Testis (tissue), 3 donors: ENCODE data around the gene CPNE4. TPM values are rescaled to one million over a fixed set of nuclear protein-coding genes. Genes with fewer than 3 reads are reported as not detected.
"Not testable (repeated sequence)": the region's sequence is repeated elsewhere in the genome, so short reads cannot be mapped to it uniquely, and the experiment has no call there.

Source experiments
- DNase-seq: peaks from one replicate; pipeline ENCODE4 v3.0.0-alpha.2; 2019
- H3K27ac ChIP-seq, 2 donors: fragments of 200-600 bp; sonication (generic); one replicate each; pipeline ENCODE4 v1.5.1; 2019
- H3K27me3 ChIP-seq: fragments of 200-600 bp; sonication (generic); one replicate; pipeline ENCODE4 v1.5.1; 2019
- H3K36me3 ChIP-seq: fragments of 200-600 bp; sonication (generic); one replicate; pipeline ENCODE4 v1.5.1; 2017; ENCODE audit warnings: low read depth; ENCODE audit errors: missing control alignments
- H3K4me1 ChIP-seq: fragments of 200-600 bp; sonication (generic); one replicate; pipeline ENCODE4 v1.5.1; 2019
- H3K4me3 ChIP-seq, 2 donors: fragments of 200-600 bp; sonication (generic); one replicate each; pipeline ENCODE4 v1.5.1; 2017 to 2019
- H3K9me3 ChIP-seq: fragments of 200-600 bp; sonication (generic); one replicate; pipeline ENCODE4 v1.5.1; 2017
- CTCF ChIP-seq, 3 experiments: fragments of 450-650 bp in 2 of 3; fragments of 200-600 bp in 1 of 3; sonication (generic) in 1 of 3; IDR thresholded peaks; one replicate each; pipeline ENCODE4 v1.5.1; 2016 to 2019; ENCODE audit warnings: antibody characterized with exemption in 3 of 3, mild to moderate bottlenecking in 2 of 3, moderate library complexity in 1 of 3
- POLR2A ChIP-seq: fragments of 450-650 bp; IDR thresholded peaks from one replicate; pipeline ENCODE4 v1.6.1; 2017; ENCODE audit warnings: antibody characterized with exemption, mild to moderate bottlenecking, moderate library complexity
- whole genome bisulfite sequencing, 2 donors: methylation state at CpG; one replicate each; pipeline ENCODE4 v1.1.5; 2018; 5-methylcytosine and 5-hydroxymethylcytosine counted together
- intact Hi-C: fragments of 100-400 bp; cut with DNase I; formaldehyde crosslinking; loops from one replicate; pipeline ENCODE4 v1.15.1; 2023; ENCODE audit warnings: low total_unique reads
- polyA plus RNA-seq: library from polyadenylated mRNA; stranded (reverse); fragments of 350-450 nt; fragmentation: Illumina TruSeq; extraction: RNeasy Lipid Tissue Mini Kit (QIAGEN cat#74804); gene quantifications from one replicate; pipeline ENCODE4 v1.2.3, GENCODE V29; 2014; ENCODE audit warnings: low read depth, low replicate concordance; ENCODE audit not compliant: insufficient read depth
- total RNA-seq, 2 donors: library from RNA; depleted of rRNA; stranded (reverse); fragments of >200 nt; gene quantifications; one replicate each; pipeline ENCODE4 v1.2.3, GENCODE V29; 2016

The CPNE4 gene
- total and polyA plus RNA-seq, 3 donors from 2014 or later = 2.4 to 8.4 (median 4.5) TPM

- H3K27me3 ChIP-seq = no peaks in the 10 kb centered on the region
These were observed 12.4 kb upstream of the CPNE4 start for GRCh38 chr3:132047209-132047608.

GRCh38 chr3:132044874-132045273, 10.1 kb upstream of the CPNE4 start:
- DNase-seq, H3K27ac ChIP-seq, intact Hi-C loops, H3K4me1 ChIP-seq, H3K9me3 ChIP-seq, H3K4me3 ChIP-seq, H3K36me3 ChIP-seq, H3K27me3 ChIP-seq: not testable (repeated sequence)
- WGBS, 2 donors = 64 to 66% methylated on average over 1 to 2 of the region's 2 CpGs

More at GRCh38 chr3:132047209-132047608, 12.4 kb upstream of the CPNE4 start:
- no peaks in the 10 kb centered on the region for H3K36me3 ChIP-seq
- no peak for DNase-seq
- H3K4me1 ChIP-seq = no peaks in the 10 kb centered on the region
- TF ChIP-seq CTCF (IDR thresholded peaks at IDR 0.05) = no peak
- no peak for TF ChIP-seq POLR2A
- WGBS, 2 donors = 53 to 75% methylated on average over 1 of the region's 1 CpG
- no peaks in the 10 kb centered on the region for H3K9me3 ChIP-seq
- intact Hi-C loops = no loop called here
- H3K4me3 ChIP-seq = no peak overlapping the region
- no peak overlapping the region for H3K27ac ChIP-seq

GRCh38 chr3:132042681-132043080, 7.9 kb upstream of the CPNE4 start:
- no peaks in the 10 kb centered on the region for H3K4me1 ChIP-seq
- H3K4me3 ChIP-seq = no peak overlapping the region
- H3K27ac ChIP-seq = no peak overlapping the region
- H3K36me3 ChIP-seq = no peaks in the 10 kb centered on the region
- intact Hi-C loops = no loop called here
- H3K27me3 ChIP-seq = no peaks in the 10 kb centered on the region
- TF ChIP-seq POLR2A (no peak), CTCF (IDR thresholded peaks at IDR 0.05) (no peak)
- DNase-seq = no peak
- H3K9me3 ChIP-seq = no peaks in the 10 kb centered on the region

GRCh38 chr3:132038198-132038825, 3.5 kb upstream of the CPNE4 start:
- intact Hi-C loops = no loop called here
- Histone ChIP-seq H3K27me3 (no peaks in the 10 kb centered on the region), H3K4me3 (no peak overlapping the region), H3K9me3 (no peaks in the 10 kb centered on the region), H3K4me1 (peaks cover 5% of the 10 kb centered on the region), H3K36me3 (no peaks in the 10 kb centered on the region), H3K27ac (no peak overlapping the region)
- TF ChIP-seq POLR2A = no peak
- peak in 2 of 3 experiments; percentile 40 to 42 for TF ChIP-seq CTCF (IDR thresholded peaks at IDR 0.05)
- DNase-seq = no peak
- 12 to 25% methylated on average over 1 of the region's 1 CpG for WGBS, 2 donors

- H3K27me3 ChIP-seq = no peaks in the 10 kb centered on the region
- no peak for DNase-seq
- intact Hi-C loops = no loop called here
These were observed 2.8 kb upstream of the CPNE4 start for GRCh38 chr3:132037581-132037980.

More at GRCh38 chr3:132037581-132037980, 2.8 kb upstream of the CPNE4 start:
- H3K9me3 ChIP-seq = no peaks in the 10 kb centered on the region
- no peak for TF ChIP-seq POLR2A
- TF ChIP-seq CTCF (IDR thresholded peaks at IDR 0.05) = no peak
- no peak overlapping the region for H3K4me3 ChIP-seq
- H3K4me1 ChIP-seq = peaks cover 5% of the 10 kb centered on the region
- H3K27ac ChIP-seq = no peak overlapping the region
- WGBS, 2 donors = 53 to 67% methylated on average over 3 of the region's 3 CpGs
- H3K36me3 ChIP-seq = no peaks in the 10 kb centered on the region
